Suprapubic skin (tissue), 4 donors: ENCODE measurements around the gene AGER.

ENCODE experiments used
- EP300 ChIP-seq: sonication (generic); formaldehyde crosslinking; IDR thresholded peaks from one replicate; pipeline ENCODE4 v1.6.1; 2017; ENCODE audit warnings: antibody characterized with exemption
- POLR2AphosphoS5 ChIP-seq, 3 donors: sonication (generic); formaldehyde crosslinking; IDR thresholded peaks; one replicate each; pipeline ENCODE4 v1.6.1; 2017; ENCODE audit warnings: antibody characterized with exemption in 3 of 3
- TF ChIP-seq, protein P1 (sequence below), 2 donors: fragments of 200-600 bp in 1 of 2; fragments of 450-650 bp in 1 of 2; sonication (generic) in 1 of 2; IDR thresholded peaks; one replicate each; pipeline ENCODE4 v1.5.1; 2016 to 2019; ENCODE audit warnings: antibody characterized with exemption in 2 of 2, mild to moderate bottlenecking in 1 of 2, moderate library complexity in 1 of 2

DNA sequence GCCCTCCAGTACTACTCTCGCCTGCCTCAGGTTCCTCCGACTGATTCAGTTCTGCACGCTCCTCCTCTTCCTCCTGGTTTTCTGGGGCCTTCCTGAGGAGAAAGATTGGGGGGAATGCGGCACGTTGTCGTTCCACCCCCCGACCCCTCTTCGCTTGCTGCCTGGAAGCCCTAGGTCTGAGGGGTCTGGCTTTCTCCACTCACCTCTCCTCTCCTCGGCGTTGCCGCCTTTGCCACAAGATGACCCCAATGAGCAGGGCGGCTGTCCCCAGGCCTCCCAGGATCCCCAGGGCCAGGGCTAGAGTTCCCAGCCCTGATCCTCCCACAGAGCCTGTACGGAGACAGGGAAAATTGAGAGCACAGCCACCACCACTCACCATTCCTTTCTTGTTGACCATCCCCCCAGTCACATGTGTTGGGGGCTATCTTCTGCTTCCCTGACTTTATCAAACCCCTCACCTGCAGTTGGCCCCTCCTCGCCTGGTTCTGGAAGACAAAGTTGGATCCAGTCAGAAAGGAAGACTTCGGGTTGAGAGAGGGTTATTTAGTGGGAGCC lies 2.8 kb downstream of the AGER start:
- TF ChIP-seq POLR2AphosphoS5 (IDR thresholded peaks at IDR 0.05) (no peak), EP300 (no peak)
- TF ChIP-seq, protein P1, sequence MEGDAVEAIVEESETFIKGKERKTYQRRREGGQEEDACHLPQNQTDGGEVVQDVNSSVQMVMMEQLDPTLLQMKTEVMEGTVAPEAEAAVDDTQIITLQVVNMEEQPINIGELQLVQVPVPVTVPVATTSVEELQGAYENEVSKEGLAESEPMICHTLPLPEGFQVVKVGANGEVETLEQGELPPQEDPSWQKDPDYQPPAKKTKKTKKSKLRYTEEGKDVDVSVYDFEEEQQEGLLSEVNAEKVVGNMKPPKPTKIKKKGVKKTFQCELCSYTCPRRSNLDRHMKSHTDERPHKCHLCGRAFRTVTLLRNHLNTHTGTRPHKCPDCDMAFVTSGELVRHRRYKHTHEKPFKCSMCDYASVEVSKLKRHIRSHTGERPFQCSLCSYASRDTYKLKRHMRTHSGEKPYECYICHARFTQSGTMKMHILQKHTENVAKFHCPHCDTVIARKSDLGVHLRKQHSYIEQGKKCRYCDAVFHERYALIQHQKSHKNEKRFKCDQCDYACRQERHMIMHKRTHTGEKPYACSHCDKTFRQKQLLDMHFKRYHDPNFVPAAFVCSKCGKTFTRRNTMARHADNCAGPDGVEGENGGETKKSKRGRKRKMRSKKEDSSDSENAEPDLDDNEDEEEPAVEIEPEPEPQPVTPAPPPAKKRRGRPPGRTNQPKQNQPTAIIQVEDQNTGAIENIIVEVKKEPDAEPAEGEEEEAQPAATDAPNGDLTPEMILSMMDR (IDR thresholded peaks at IDR 0.05) = no peak
